A549 (cell line): ENCODE measurements around the gene UBAP1L. TPM values are rescaled to one million over a fixed set of nuclear protein-coding genes. Genes with fewer than 3 reads are reported as not detected.

Source experiments
- ATAC-seq, 2 experiments: fragments of 200-7000 bp in 1 of 2; fragments of >200 bp in 1 of 2; cut with Nextera tagmentation in 1 of 2; cut with Tn5 transposase in 1 of 2; 3 replicates each; pipeline versions ENCODE4 v1.8.0 to v1.9.1; 2018 to 2020; ENCODE audit warnings: mild to moderate bottlenecking in 1 of 2, moderate library complexity in 1 of 2
- CTCF ChIA-PET: fragments of 300-600 bp; sonication (Branson Sonifier 250); formaldehyde crosslinking; extraction: SDS; loops from one replicate; lab custom pipeline; 2021; ENCODE audit warnings: antibody characterized with exemption, inconsistent platforms; lab: Yijun Ruan, JAX
- POLR2A ChIA-PET: fragments of 350-600 bp; formaldehyde crosslinking; extraction: SDS; loops from one replicate; lab custom pipeline; 2021; ENCODE audit warnings: antibody characterized with exemption, inconsistent platforms; lab: Yijun Ruan, JAX
- DNase-seq, 2 experiments: peaks; one replicate each; pipeline versions ENCODE4 v3.0.0 to v3.0.0-alpha.2; 2011 to 2016; ENCODE audit warnings: low read depth in 1 of 2, low spot score in 1 of 2
- FAIRE-seq: peaks from 2 replicates; lab custom pipeline; 2011; peaks lifted over from hg19 to GRCh38; lab: Jason Lieb, UNC
- H3K27ac ChIP-seq, 2 experiments: fragments of >200 bp; sonication (Bioruptor Twin); formaldehyde crosslinking; 3 replicates each; pipeline ENCODE4 v1.5.1; 2016 to 2017
- H3K4me1 ChIP-seq: fragments of >200 bp; sonication (Bioruptor Twin); formaldehyde crosslinking; 3 replicates; pipeline ENCODE4 v1.6.1; 2016
- H3K4me2 ChIP-seq: fragments of >200 bp; sonication (Bioruptor Twin); formaldehyde crosslinking; 3 replicates; pipeline ENCODE4 v1.6.1; 2016
- H3K4me3 ChIP-seq: fragments of >200 bp; sonication (Bioruptor Twin); formaldehyde crosslinking; 3 replicates; pipeline ENCODE4 v1.5.1; 2016
- H3K9me3 ChIP-seq: fragments of >200 bp; sonication (Bioruptor Twin); formaldehyde crosslinking; 3 replicates; pipeline ENCODE4 v1.6.1; 2016
- BHLHE40 ChIP-seq: IDR thresholded peaks from 2 replicates; pipeline ENCODE4 v1.6.1; 2012; ENCODE audit warnings: low read depth, low read length, inconsistent platforms
- CBX8 ChIP-seq: fragments of 200-600 bp; sonication (generic); IDR thresholded peaks from 2 replicates; pipeline ENCODE4 v1.6.1; 2016
- CHD2 ChIP-seq: fragments of 150-350 bp; IDR thresholded peaks from 2 replicates; pipeline ENCODE4 v1.6.1; 2014; ENCODE audit warnings: low read length; ENCODE audit not compliant: partially characterized antibody
- EHF ChIP-seq: fragments of 250-450 bp; sonication (Bioruptor Pico); IDR thresholded peaks from 2 replicates; pipeline ENCODE4 v1.5.0; 2020; ENCODE audit warnings: mild to moderate bottlenecking
- EHMT2 ChIP-seq: fragments of 200-600 bp; sonication (generic); IDR thresholded peaks from 2 replicates; pipeline ENCODE4 v1.6.1; 2016; ENCODE audit warnings: antibody characterized with exemption, low read depth, mild to moderate bottlenecking, moderate library complexity
- EP300 ChIP-seq, 2 experiments: fragments of >200 bp; sonication (Bioruptor Twin); formaldehyde crosslinking; IDR thresholded peaks; 2 replicates in 1 of 2; 3 replicates in 1 of 2; pipeline ENCODE4 v1.6.1; 2016 to 2017
- FOSB ChIP-seq: fragments of 250-450 bp; sonication (Bioruptor Pico); IDR thresholded peaks from 2 replicates; pipeline ENCODE4 v1.5.0; 2020; ENCODE audit warnings: mild to moderate bottlenecking, moderate library complexity
- GATA3 ChIP-seq: IDR thresholded peaks from 2 replicates; pipeline ENCODE4 v1.6.1; 2012; ENCODE audit warnings: borderline replicate concordance
- HDAC2 ChIP-seq: fragments of 200-600 bp; sonication (generic); IDR thresholded peaks from 2 replicates; pipeline ENCODE4 v1.6.1; 2016
- HOXB5 ChIP-seq: fragments of 250-450 bp; sonication (Bioruptor Pico); IDR thresholded peaks from 2 replicates; pipeline ENCODE4 v1.5.0; 2020; ENCODE audit warnings: mild to moderate bottlenecking, moderate library complexity
- JUNB ChIP-seq: fragments of >200 bp; sonication (Bioruptor Twin); formaldehyde crosslinking; IDR thresholded peaks from 2 replicates; pipeline ENCODE4 v1.6.1; 2016
- KDM1A ChIP-seq: fragments of 200-600 bp; sonication (generic); IDR thresholded peaks from 2 replicates; pipeline ENCODE4 v1.6.1; 2016; ENCODE audit warnings: low read depth, mild to moderate bottlenecking
- KDM5A ChIP-seq: fragments of 200-600 bp; sonication (generic); IDR thresholded peaks from 2 replicates; pipeline ENCODE4 v1.6.1; 2016; ENCODE audit warnings: antibody characterized with exemption, mild to moderate bottlenecking
- MAFK ChIP-seq: fragments of 450-650 bp; IDR thresholded peaks from 2 replicates; pipeline ENCODE4 v1.6.1; 2014; ENCODE audit not compliant: partially characterized antibody
- MYC ChIP-seq: IDR thresholded peaks from 2 replicates; pipeline ENCODE4 v1.6.1; 2012; ENCODE audit warnings: mild to moderate bottlenecking, inconsistent platforms, low read length, improper control_type of control experiment, borderline replicate concordance
- RCOR1 ChIP-seq: fragments of 150-350 bp; IDR thresholded peaks from 2 replicates; pipeline ENCODE4 v1.6.1; 2014; ENCODE audit warnings: antibody characterized with exemption, low read length, low read depth
- RFX5 ChIP-seq: fragments of 450-650 bp; IDR thresholded peaks from 2 replicates; pipeline ENCODE4 v1.7.1; 2014; ENCODE audit warnings: antibody characterized with exemption, mild to moderate bottlenecking, moderate library complexity
- SMC3 ChIP-seq: fragments of >200 bp; sonication (Bioruptor Twin); formaldehyde crosslinking; IDR thresholded peaks from 3 replicates; pipeline ENCODE4 v1.6.1; 2018; ENCODE audit warnings: inconsistent platforms
- TP53 ChIP-seq: fragments of 250-450 bp; sonication (Bioruptor Pico); IDR thresholded peaks from 2 replicates; pipeline ENCODE4 v1.5.0; 2021; ENCODE audit warnings: mild to moderate bottlenecking, moderate library complexity
- ZC3H11A ChIP-seq: fragments of 450-650 bp; IDR thresholded peaks from 2 replicates; pipeline ENCODE4 v1.6.1; 2014; ENCODE audit warnings: antibody characterized with exemption, mild to moderate bottlenecking
- WGBS: methylation state at CpG from one replicate; pipeline ENCODE4 v1.1.6; 2017; ENCODE audit errors: missing lambda C conversion rate; 5-methylcytosine and 5-hydroxymethylcytosine counted together
- polyA plus RNA-seq, 4 experiments: library from polyadenylated mRNA; depleted of rRNA in 3 of 4; stranded (reverse); fragments of >200 nt; fragmentation: RNase III in 1 of 4; extraction: RNeasy Plus Mini Kit Qiagen cat#74134 plus additional on column Dnase treatment in 1 of 4; gene quantifications; 2 replicates in 3 of 4; 3 replicates in 1 of 4; pipeline ENCODE4 v1.2.3, GENCODE V29; 2011 to 2017
- TF ChIP-seq, protein P1 (sequence below): fragments of 450-650 bp; IDR thresholded peaks from 2 replicates; pipeline ENCODE4 v1.6.1; 2014; ENCODE audit warnings: antibody characterized with exemption
- TF ChIP-seq, protein P2 (sequence below): fragments of 250-450 bp; sonication (Bioruptor Pico); IDR thresholded peaks from 2 replicates; pipeline ENCODE4 v1.5.0; 2021; ENCODE audit warnings: mild to moderate bottlenecking, moderate library complexity, borderline replicate concordance
- TF ChIP-seq, protein P3 (sequence below): fragments of >200 bp; sonication (Bioruptor Twin); formaldehyde crosslinking; IDR thresholded peaks from 2 replicates; pipeline ENCODE4 v1.6.1; 2016
- TF ChIP-seq, protein P4 (sequence below): fragments of >200 bp; sonication (Bioruptor Twin); formaldehyde crosslinking; IDR thresholded peaks from 3 replicates; pipeline ENCODE4 v1.5.1; 2016

UBAP1L gene
- polyA plus RNA-seq, 2 of the 4 experiments (the other 2 are of a cell fraction): 0.84 to 0.87 TPM

DNA sequence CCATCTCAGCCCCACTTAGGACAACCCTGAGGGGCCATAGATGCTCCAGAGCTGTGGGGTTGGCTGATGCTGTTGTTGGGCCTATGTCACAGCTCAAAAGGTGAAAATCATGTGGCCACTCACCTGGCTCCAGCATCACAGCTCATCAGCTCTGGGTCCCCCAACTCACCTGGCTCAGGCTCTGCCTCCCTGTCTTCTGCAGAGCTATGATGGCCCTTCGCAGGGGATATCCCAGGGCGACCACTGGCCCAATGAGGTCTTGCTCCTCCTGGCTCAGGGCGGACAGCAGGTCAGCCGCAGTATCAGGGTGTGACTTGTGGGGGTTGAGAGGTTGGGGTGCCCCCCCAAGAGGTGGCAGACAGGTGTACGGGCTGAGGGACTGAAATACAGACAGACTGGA, 15.7 kb downstream of the UBAP1L start:
- H3K4me1 ChIP-seq: no peaks in the 10 kb centered on the region
- TF ChIP-seq HOXB5: no peak
- no peak for TF ChIP-seq HDAC2
- TF ChIP-seq EP300 (IDR thresholded peaks at IDR 0.05): no peak
- no peak for TF ChIP-seq MAFK
- TF ChIP-seq EHF: no peak
- TF ChIP-seq SMC3: no peak
- TF ChIP-seq, protein P1, sequence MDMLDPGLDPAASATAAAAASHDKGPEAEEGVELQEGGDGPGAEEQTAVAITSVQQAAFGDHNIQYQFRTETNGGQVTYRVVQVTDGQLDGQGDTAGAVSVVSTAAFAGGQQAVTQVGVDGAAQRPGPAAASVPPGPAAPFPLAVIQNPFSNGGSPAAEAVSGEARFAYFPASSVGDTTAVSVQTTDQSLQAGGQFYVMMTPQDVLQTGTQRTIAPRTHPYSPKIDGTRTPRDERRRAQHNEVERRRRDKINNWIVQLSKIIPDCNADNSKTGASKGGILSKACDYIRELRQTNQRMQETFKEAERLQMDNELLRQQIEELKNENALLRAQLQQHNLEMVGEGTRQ: no peak
- TF ChIP-seq, protein P2, sequence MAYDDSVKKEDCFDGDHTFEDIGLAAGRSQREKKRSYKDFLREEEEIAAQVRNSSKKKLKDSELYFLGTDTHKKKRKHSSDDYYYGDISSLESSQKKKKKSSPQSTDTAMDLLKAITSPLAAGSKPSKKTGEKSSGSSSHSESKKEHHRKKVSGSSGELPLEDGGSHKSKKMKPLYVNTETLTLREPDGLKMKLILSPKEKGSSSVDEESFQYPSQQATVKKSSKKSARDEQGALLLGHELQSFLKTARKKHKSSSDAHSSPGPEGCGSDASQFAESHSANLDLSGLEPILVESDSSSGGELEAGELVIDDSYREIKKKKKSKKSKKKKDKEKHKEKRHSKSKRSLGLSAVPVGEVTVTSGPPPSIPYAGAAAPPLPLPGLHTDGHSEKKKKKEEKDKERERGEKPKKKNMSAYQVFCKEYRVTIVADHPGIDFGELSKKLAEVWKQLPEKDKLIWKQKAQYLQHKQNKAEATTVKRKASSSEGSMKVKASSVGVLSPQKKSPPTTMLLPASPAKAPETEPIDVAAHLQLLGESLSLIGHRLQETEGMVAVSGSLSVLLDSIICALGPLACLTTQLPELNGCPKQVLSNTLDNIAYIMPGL (CRISPR knock-in tag): no peak
- no peak for TF ChIP-seq CBX8
- TF ChIP-seq, all 56 proteins: peak for 0
- no peak for FAIRE-seq
- H3K27ac ChIP-seq: no peak overlapping the region
- H3K9me3 ChIP-seq: no peaks in the 10 kb centered on the region
- no peak overlapping the region for H3K4me3 ChIP-seq
- ATAC-seq: no peak
- WGBS: 90% methylated on average over 5 of the region's 5 CpGs
- no peak overlapping the region for H3K4me2 ChIP-seq
- POLR2A ChIA-PET: no interaction called here
- CTCF ChIA-PET: interaction anchor here (1.4 to 5.7 kb wide), 2 partner anchors 12 to 46 kb away, joined by 6 to 52 read pairs; no protein-coding TSS in a partner anchor
- no peak for DNase-seq

DNA sequence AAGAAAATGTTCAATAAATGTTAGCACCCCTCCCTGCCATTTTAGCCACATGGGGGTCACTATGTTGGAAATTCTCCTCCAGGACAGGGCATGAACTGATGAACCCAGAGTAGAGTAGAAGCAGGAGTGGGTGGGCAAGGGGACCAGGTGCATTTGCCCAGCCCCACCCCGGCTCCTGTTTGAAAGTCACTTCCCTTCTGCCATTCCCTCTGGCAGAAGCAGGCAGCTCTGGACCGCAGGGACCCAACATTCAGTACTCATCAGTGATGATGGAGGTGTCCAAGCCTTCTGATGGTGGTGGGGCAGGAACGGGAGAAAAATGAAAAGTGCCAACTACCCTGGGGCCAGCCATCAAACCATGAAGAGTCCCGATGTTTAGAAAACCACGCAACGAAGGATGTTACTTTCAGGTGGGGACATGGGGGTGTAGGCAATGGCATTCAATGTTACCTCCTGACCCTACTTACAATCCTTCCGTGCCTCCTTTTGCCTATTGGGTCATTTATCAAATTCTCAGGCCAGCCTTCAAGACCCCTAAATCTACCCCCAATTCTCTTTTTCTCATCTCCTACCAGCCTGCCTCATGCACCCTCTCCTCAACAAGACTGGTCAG, 17.2 kb downstream of the UBAP1L start:
- Histone ChIP-seq H3K9me3 (no peaks in the 10 kb centered on the region), H3K4me3 (no peak overlapping the region), H3K4me1 (no peaks in the 10 kb centered on the region), H3K27ac (no peak overlapping the region), H3K4me2 (no peak overlapping the region)
- ATAC-seq (no peak), DNase-seq (no peak), FAIRE-seq (no peak)
- ChIA-PET CTCF (no interaction called here), POLR2A (no interaction called here)
- 90% methylated on average over 7 of the region's 7 CpGs for WGBS
- TF ChIP-seq JUNB (no peak), KDM1A (no peak), HDAC2 (no peak), MYC (no peak), KDM5A (no peak), BHLHE40 (no peak), EHMT2 (no peak), GATA3 (no peak), FOSB (CRISPR knock-in tag) (no peak), CHD2 (no peak), ZC3H11A (no peak), RCOR1 (no peak), RFX5 (no peak), TP53 (CRISPR knock-in tag) (no peak)
- TF ChIP-seq, protein P3, sequence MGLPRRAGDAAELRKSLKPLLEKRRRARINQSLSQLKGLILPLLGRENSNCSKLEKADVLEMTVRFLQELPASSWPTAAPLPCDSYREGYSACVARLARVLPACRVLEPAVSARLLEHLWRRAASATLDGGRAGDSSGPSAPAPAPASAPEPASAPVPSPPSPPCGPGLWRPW: no peak
- TF ChIP-seq, protein P4, sequence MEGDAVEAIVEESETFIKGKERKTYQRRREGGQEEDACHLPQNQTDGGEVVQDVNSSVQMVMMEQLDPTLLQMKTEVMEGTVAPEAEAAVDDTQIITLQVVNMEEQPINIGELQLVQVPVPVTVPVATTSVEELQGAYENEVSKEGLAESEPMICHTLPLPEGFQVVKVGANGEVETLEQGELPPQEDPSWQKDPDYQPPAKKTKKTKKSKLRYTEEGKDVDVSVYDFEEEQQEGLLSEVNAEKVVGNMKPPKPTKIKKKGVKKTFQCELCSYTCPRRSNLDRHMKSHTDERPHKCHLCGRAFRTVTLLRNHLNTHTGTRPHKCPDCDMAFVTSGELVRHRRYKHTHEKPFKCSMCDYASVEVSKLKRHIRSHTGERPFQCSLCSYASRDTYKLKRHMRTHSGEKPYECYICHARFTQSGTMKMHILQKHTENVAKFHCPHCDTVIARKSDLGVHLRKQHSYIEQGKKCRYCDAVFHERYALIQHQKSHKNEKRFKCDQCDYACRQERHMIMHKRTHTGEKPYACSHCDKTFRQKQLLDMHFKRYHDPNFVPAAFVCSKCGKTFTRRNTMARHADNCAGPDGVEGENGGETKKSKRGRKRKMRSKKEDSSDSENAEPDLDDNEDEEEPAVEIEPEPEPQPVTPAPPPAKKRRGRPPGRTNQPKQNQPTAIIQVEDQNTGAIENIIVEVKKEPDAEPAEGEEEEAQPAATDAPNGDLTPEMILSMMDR: no peak
